ENCODE data around the gene ITGA1.

DNA sequence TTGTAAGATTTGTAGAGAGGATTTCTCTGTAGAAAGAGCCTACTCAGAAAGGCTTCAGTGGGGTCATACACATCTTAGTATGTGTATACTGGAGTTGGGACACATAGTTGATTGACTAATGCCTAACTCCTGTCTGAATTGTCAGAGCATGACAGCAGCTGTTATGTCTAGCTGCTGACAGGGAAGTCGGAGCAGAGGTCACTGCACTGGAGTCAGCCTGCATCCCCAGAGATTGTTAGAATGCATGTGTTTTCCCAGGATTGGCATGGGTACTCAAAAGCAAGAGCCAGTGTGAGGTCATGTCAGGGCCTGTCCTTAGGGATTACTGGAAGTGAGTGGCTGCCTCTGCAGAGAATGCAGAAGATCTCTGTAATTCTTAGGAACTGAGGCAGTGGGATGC is 82.7 kb downstream of the ITGA1 start:
- TF ChIP-seq, protein P1, sequence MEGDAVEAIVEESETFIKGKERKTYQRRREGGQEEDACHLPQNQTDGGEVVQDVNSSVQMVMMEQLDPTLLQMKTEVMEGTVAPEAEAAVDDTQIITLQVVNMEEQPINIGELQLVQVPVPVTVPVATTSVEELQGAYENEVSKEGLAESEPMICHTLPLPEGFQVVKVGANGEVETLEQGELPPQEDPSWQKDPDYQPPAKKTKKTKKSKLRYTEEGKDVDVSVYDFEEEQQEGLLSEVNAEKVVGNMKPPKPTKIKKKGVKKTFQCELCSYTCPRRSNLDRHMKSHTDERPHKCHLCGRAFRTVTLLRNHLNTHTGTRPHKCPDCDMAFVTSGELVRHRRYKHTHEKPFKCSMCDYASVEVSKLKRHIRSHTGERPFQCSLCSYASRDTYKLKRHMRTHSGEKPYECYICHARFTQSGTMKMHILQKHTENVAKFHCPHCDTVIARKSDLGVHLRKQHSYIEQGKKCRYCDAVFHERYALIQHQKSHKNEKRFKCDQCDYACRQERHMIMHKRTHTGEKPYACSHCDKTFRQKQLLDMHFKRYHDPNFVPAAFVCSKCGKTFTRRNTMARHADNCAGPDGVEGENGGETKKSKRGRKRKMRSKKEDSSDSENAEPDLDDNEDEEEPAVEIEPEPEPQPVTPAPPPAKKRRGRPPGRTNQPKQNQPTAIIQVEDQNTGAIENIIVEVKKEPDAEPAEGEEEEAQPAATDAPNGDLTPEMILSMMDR (IDR thresholded peaks at IDR 0.05), result no peak
- TF ChIP-seq POLR2A (IDR thresholded peaks at IDR 0.05), result no peak
